H1 (cell line): ENCODE data around the gene FBXL15. TPM values are rescaled to one million over a fixed set of nuclear protein-coding genes. Genes with fewer than 3 reads are reported as not detected.
A peak's percentile ranks its signal among the peaks of the same experiment; 100 is the strongest.

Experiments used
- CTCF ChIA-PET: fragments of 300-600 bp; sonication (Branson Sonifier 250); formaldehyde crosslinking; loops from one replicate; lab custom pipeline; 2021; ENCODE audit not compliant: partially characterized antibody; lab: Charles Lee
- POLR2A ChIA-PET: fragments of 300-600 bp; sonication (Branson Sonifier 250); formaldehyde crosslinking; loops from one replicate; lab custom pipeline; 2021; ENCODE audit warnings: inconsistent platforms; ENCODE audit not compliant: partially characterized antibody; lab: Charles Lee
- DNase-seq, 2 experiments: peaks; one replicate each; pipeline versions ENCODE4 v3.0.0 to v3.0.0-alpha.2; 2010 to 2022; ENCODE audit warnings: low spot score in 2 of 2, low read depth in 1 of 2, mixed read lengths in 1 of 2
- FAIRE-seq: peaks from 2 replicates; lab custom pipeline; 2011; peaks lifted over from hg19 to GRCh38; lab: Jason Lieb, UNC
- H2AFZ ChIP-seq: 2 replicates; pipeline ENCODE4 v1.8.1; 2012; ENCODE audit warnings: low read length, inconsistent platforms
- H2AK5ac ChIP-seq: 2 replicates; pipeline ENCODE4 v1.6.1; 2013; ENCODE audit warnings: low read depth, low read length
- H2BK120ac ChIP-seq: replicated peaks from 2 replicates; pipeline ENCODE3; 2013; ENCODE audit warnings: low read depth, low read length, inconsistent platforms
- H2BK12ac ChIP-seq: 2 replicates; pipeline ENCODE4 v1.6.1; 2013; ENCODE audit warnings: low read depth, low read length
- H2BK15ac ChIP-seq: 2 replicates; pipeline ENCODE4 v1.6.1; 2013; ENCODE audit warnings: low read length
- H2BK20ac ChIP-seq: 2 replicates; pipeline ENCODE4 v1.6.1; 2013; ENCODE audit warnings: low read length
- H2BK5ac ChIP-seq: 2 replicates; pipeline ENCODE4 v1.6.1; 2013; ENCODE audit warnings: low read depth, low read length
- H3K14ac ChIP-seq: 2 replicates; pipeline ENCODE4 v1.6.1; 2013; ENCODE audit warnings: inconsistent platforms; ENCODE audit not compliant: insufficient read length
- H3K18ac ChIP-seq: 2 replicates; pipeline ENCODE4 v1.6.1; 2013; ENCODE audit warnings: low read length; ENCODE audit errors: extremely low read depth
- H3K23ac ChIP-seq: 2 replicates; pipeline ENCODE4 v1.6.1; 2013; ENCODE audit warnings: inconsistent platforms; ENCODE audit not compliant: insufficient read length
- H3K23me2 ChIP-seq: 2 replicates; pipeline ENCODE4 v1.6.1; 2013; ENCODE audit warnings: low read depth, low read length
- H3K27ac ChIP-seq: 2 replicates; pipeline ENCODE4 v1.6.1; 2011; ENCODE audit warnings: low read depth, low read length, inconsistent platforms
- H3K27me3 ChIP-seq, 4 experiments: replicated peaks in 1 of 4; 1 replicate in 1 of 4; 2 replicates in 3 of 4; pipeline versions ENCODE4 v1.6.1 to v1.8.1; 2011 to 2013; ENCODE audit warnings: low read length in 3 of 4, mild to moderate bottlenecking in 3 of 4, inconsistent platforms in 2 of 4, mixed read lengths in 2 of 4, moderate library complexity in 1 of 4; ENCODE audit not compliant: control insufficient read depth in 3 of 4, insufficient read depth in 3 of 4; ENCODE audit errors: extremely low read depth in 1 of 4
- H3K36me3 ChIP-seq, 4 experiments: 2 replicates each; pipeline versions ENCODE4 v1.6.1 to v1.8.1; 2011 to 2013; ENCODE audit warnings: mild to moderate bottlenecking in 4 of 4, low read length in 3 of 4, moderate library complexity in 2 of 4, control low read depth in 1 of 4, inconsistent platforms in 1 of 4; ENCODE audit not compliant: insufficient read depth in 4 of 4, control insufficient read depth in 2 of 4
- H3K4ac ChIP-seq: replicated peaks from 2 replicates; pipeline ENCODE3; 2013; ENCODE audit warnings: low read length, low read depth, mixed read lengths, inconsistent platforms; ENCODE audit not compliant: insufficient read length
- H3K4me1 ChIP-seq, 4 experiments: replicated peaks in 1 of 4; 1 replicate in 1 of 4; 2 replicates in 3 of 4; pipeline versions ENCODE4 v1.6.1 to v1.8.1; 2011 to 2013; ENCODE audit warnings: low read length in 3 of 4, inconsistent platforms in 2 of 4, mixed read lengths in 1 of 4; ENCODE audit not compliant: insufficient read depth in 4 of 4, control insufficient read depth in 3 of 4
- H3K4me2 ChIP-seq, 2 experiments: 2 replicates each; pipeline versions ENCODE4 v1.6.1 to v1.8.1; 2011 to 2013; ENCODE audit warnings: low read depth in 2 of 2, low read length in 2 of 2, control low read depth in 1 of 2, inconsistent platforms in 1 of 2, mild to moderate bottlenecking in 1 of 2; ENCODE audit not compliant: insufficient read depth in 1 of 2
- H3K4me3 ChIP-seq, 4 experiments: fragments of 200-600, 300-600 bp in 1 of 4; sonication (generic), shearing (Covaris generic), sonication (Bioruptor Twin) in 1 of 4; 2 replicates each; pipeline versions ENCODE4 v1.5.1 to v1.8.1; 2011 to 2016; ENCODE audit warnings: low read length in 4 of 4, low read depth in 3 of 4, control low read depth in 2 of 4, inconsistent platforms in 2 of 4, mild to moderate bottlenecking in 2 of 4, mixed read lengths in 1 of 4, moderate library complexity in 1 of 4; ENCODE audit not compliant: insufficient read depth in 2 of 4; ENCODE audit errors: extremely low read depth in 1 of 4
- H3K56ac ChIP-seq: replicated peaks from 2 replicates; pipeline ENCODE3; 2013; ENCODE audit warnings: low read depth, mild to moderate bottlenecking, mixed read lengths, low read length, inconsistent platforms; ENCODE audit not compliant: insufficient read length
- H3K79me1 ChIP-seq: 2 replicates; pipeline ENCODE4 v1.6.1; 2013; ENCODE audit warnings: low read depth, low read length, control low read depth
- H3K79me2 ChIP-seq, 2 experiments: 2 replicates each; pipeline versions ENCODE4 v1.6.1 to v1.8.1; 2012 to 2013; ENCODE audit warnings: low read length in 2 of 2, mild to moderate bottlenecking in 2 of 2, inconsistent platforms in 1 of 2; ENCODE audit not compliant: insufficient read depth in 2 of 2, control insufficient read depth in 1 of 2
- H3K9ac ChIP-seq, 4 experiments: replicated peaks in 1 of 4; 1 replicate in 1 of 4; 2 replicates in 3 of 4; pipeline versions ENCODE4 v1.6.1 to v1.8.1; 2011 to 2013; ENCODE audit warnings: low read depth in 3 of 4, low read length in 3 of 4, control low read depth in 2 of 4, mild to moderate bottlenecking in 2 of 4, moderate library complexity in 2 of 4, inconsistent platforms in 1 of 4; ENCODE audit errors: extremely low read depth in 1 of 4
- H3K9me3 ChIP-seq, 2 experiments: 2 replicates each; pipeline versions ENCODE4 v1.6.1 to v1.8.1; 2012 to 2013; ENCODE audit warnings: mild to moderate bottlenecking in 2 of 2, moderate library complexity in 2 of 2, control low read depth in 1 of 2, inconsistent platforms in 1 of 2, low read depth in 1 of 2, low read length in 1 of 2, mixed read lengths in 1 of 2; ENCODE audit not compliant: insufficient read depth in 2 of 2
- H4K20me1 ChIP-seq, 2 experiments: replicated peaks in 1 of 2; 2 replicates each; pipeline versions ENCODE3 to v1.8.1; 2011 to 2013; ENCODE audit warnings: inconsistent platforms in 2 of 2, low read length in 2 of 2, mild to moderate bottlenecking in 1 of 2; ENCODE audit not compliant: insufficient read depth in 2 of 2, control insufficient read depth in 1 of 2
- H4K5ac ChIP-seq: 2 replicates; pipeline ENCODE4 v1.6.1; 2013; ENCODE audit warnings: low read length, low read depth, mixed read lengths, inconsistent platforms; ENCODE audit not compliant: insufficient read length
- H4K8ac ChIP-seq: 2 replicates; pipeline ENCODE4 v1.8.0; 2013; ENCODE audit warnings: mild to moderate bottlenecking, moderate library complexity, low read length, inconsistent platforms; ENCODE audit not compliant: insufficient read depth; ENCODE audit errors: extremely low read depth
- H4K91ac ChIP-seq: replicated peaks from 2 replicates; pipeline ENCODE3; 2013; ENCODE audit warnings: low read length, mixed read lengths, inconsistent platforms; ENCODE audit not compliant: insufficient read length
- CHD2 ChIP-seq: IDR thresholded peaks from 2 replicates; pipeline ENCODE4 v1.6.1; 2012; ENCODE audit warnings: low read length, improper control_type of control experiment
- RBBP5 ChIP-seq: IDR thresholded peaks from 2 replicates; pipeline ENCODE4 v1.7.1; 2012; ENCODE audit warnings: low read depth, mild to moderate bottlenecking, inconsistent platforms, low read length, moderate library complexity, borderline replicate concordance
- SAP30 ChIP-seq: fragments of 300-600 bp; sonication (generic); IDR thresholded peaks from 2 replicates; pipeline ENCODE4 v1.7.1; 2012; ENCODE audit warnings: low read length, moderate library complexity, mild to moderate bottlenecking, inconsistent platforms; ENCODE audit not compliant: insufficient read depth, insufficient replicate concordance
- WGBS, 2 experiments: shearing (Covaris generic) in 1 of 2; methylation state at CpG; one replicate each; pipeline versions ENCODE4 v1.1.6 to v1.1.7; 2013 to 2015; ENCODE audit warnings: low lambda C conversion rate in 2 of 2, mixed read lengths in 2 of 2, inconsistent platforms in 1 of 2, low coverage in 1 of 2, missing lambda C conversion rate in 1 of 2; ENCODE audit not compliant: insufficient replicate concordance in 2 of 2, insufficient coverage in 1 of 2, insufficient read length in 1 of 2; ENCODE audit errors: extremely low coverage in 1 of 2, missing lambda C conversion rate in 1 of 2; 5-methylcytosine and 5-hydroxymethylcytosine counted together
- polyA plus RNA-seq, 7 experiments: library from polyadenylated mRNA; depleted of rRNA in 3 of 7; stranded (reverse) in 5 of 7; unstranded in 2 of 7; fragments of >200 nt in 5 of 7; fragments of 200-250 nt in 2 of 7; gene quantifications; 1 replicate in 5 of 7; 2 replicates in 1 of 7; 4 replicates in 1 of 7; pipeline versions ENCODE4 v1.2.1 to v1.2.3, GENCODE V29; 2011 to 2013; ENCODE audit warnings: missing spikeins in 2 of 7, mixed read lengths in 2 of 7
- total RNA-seq: library from RNA; stranded (reverse); fragmentation: NEBNext Ultra II Directional; extraction: Animal tissue kit (Norgen Biotek cat#: 25700); gene quantifications from 2 replicates; pipeline ENCODE4 v1.2.1, GENCODE V29; 2021

The FBXL15 gene
- total and polyA plus RNA-seq, 2 of the 8 experiments (the other 6 are each of a cell fraction or from before 2014, with no cell fraction given), result 11.3 to 22.6 TPM

- Histone ChIP-seq H3K4me1 (peaks cover 0 to 24% (median 14%) of the 10 kb centered on the region in 4 experiments; a peak in 6 of 7 replicates), H3K9ac (peak overlapping the region in 3 of 4 experiments; percentile 3 to 72 (median 71); a peak in 3 of 7 replicates), H3K79me2 (no peaks in the 10 kb centered on the region), H4K5ac (no peak overlapping the region), H3K79me1 (no peaks in the 10 kb centered on the region), H2BK5ac (0 out of 2 replicates have a peak overlapping the region, but pooled peaks have one; percentile 2), H3K27me3 (peaks cover 0 to 24% (median 18%) of the 10 kb centered on the region in 4 experiments; a peak in 6 of 7 replicates), H3K56ac (no peak overlapping the region), H3K18ac (peak overlapping the region; percentile 2; the same call in 1 of the 2 replicates), H3K9me3 (no peaks in the 10 kb centered on the region), H3K36me3 (peaks cover 0 to 7% (median 4%) of the 10 kb centered on the region in 4 experiments; a peak in 5 of 8 replicates), H3K23me2 (peaks cover 13% of the 10 kb centered on the region), H2BK120ac (no peak overlapping the region), H4K91ac (no peak overlapping the region), H2AFZ (no peak overlapping the region), H3K23ac (no peak overlapping the region), H3K4ac (no peak overlapping the region), H3K27ac (peak overlapping the region; percentile 69; the same call in 1 of the 2 replicates), H2BK20ac (no peak overlapping the region), H4K8ac (no peak overlapping the region), H2AK5ac (peak overlapping the region; percentile 55), H3K14ac (no peak overlapping the region), H2BK15ac (no peak overlapping the region), H4K20me1 (peaks cover 6 to 12% of the 10 kb centered on the region in 2 experiments), H2BK12ac (no peak overlapping the region), H3K4me2 (peak overlapping the region; percentile 91 to 98), H3K4me3 (peak overlapping the region; percentile 29 to 75 (median 68))
- TF ChIP-seq CHD2 (no peak), SAP30 (peak; percentile 10), RBBP5 (no peak)
- FAIRE-seq (no peak), DNase-seq (no peak)
- POLR2A ChIA-PET, result interaction anchor here (1.1 to 6.1 kb wide), 9 partner anchors 9 to 165 kb away, joined by 4 to 38 read pairs (median 9); partner anchors contain the start of genes CUEDC2, FBXL15 and PSD
- CTCF ChIA-PET, result interaction anchor here (1.0 to 16.4 kb wide), 13 partner anchors 9 to 227 kb away, joined by 3 to 357 read pairs (median 8); partner anchors contain the start of genes CUEDC2, ELOVL3, FBXL15 and PSD
- 68% methylated on average over 3 of the region's 4 CpGs; no CpG with 5 or more reads in 1 of the 2 experiments for WGBS, 2 experiments
These were observed 24.4 kb upstream of the FBXL15 start for GRCh38 chr10:102396317-102396650.
